ENCODE data around the gene KATNB1. TPM values are rescaled to one million over a fixed set of nuclear protein-coding genes. Genes with fewer than 3 reads are reported as not detected.
"Not testable (repeated sequence)": the region's sequence is repeated elsewhere in the genome, so short reads cannot be mapped to it uniquely, and the experiment has no call there.

Gene KATNB1
- total and polyA plus RNA-seq, 8 donors = 11.7 to 20.1 (median 14.6) TPM

- Histone ChIP-seq H3K27ac (no peak overlapping the region), H3K4me3 (no peak overlapping the region), H3K36me3 (no peaks in the 10 kb centered on the region), H3K27me3 (no peaks in the 10 kb centered on the region), H3K9me3 (no peaks in the 10 kb centered on the region), H3K4me1 (no peaks in the 10 kb centered on the region)
- DNase-seq (peak in 1 of 4 donors; percentile 58), ATAC-seq (no peak)
- TF ChIP-seq, protein P1, sequence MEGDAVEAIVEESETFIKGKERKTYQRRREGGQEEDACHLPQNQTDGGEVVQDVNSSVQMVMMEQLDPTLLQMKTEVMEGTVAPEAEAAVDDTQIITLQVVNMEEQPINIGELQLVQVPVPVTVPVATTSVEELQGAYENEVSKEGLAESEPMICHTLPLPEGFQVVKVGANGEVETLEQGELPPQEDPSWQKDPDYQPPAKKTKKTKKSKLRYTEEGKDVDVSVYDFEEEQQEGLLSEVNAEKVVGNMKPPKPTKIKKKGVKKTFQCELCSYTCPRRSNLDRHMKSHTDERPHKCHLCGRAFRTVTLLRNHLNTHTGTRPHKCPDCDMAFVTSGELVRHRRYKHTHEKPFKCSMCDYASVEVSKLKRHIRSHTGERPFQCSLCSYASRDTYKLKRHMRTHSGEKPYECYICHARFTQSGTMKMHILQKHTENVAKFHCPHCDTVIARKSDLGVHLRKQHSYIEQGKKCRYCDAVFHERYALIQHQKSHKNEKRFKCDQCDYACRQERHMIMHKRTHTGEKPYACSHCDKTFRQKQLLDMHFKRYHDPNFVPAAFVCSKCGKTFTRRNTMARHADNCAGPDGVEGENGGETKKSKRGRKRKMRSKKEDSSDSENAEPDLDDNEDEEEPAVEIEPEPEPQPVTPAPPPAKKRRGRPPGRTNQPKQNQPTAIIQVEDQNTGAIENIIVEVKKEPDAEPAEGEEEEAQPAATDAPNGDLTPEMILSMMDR (IDR thresholded peaks at IDR 0.05) = no peak
- intact Hi-C loops (cut with DNase I) = loop anchor here in 1 of 2 donors (10.0 kb wide), 1 partner anchor 154 kb away; no protein-coding TSS in a partner anchor
Measured at GRCh38 chr16:57728336-57729181, 7.0 kb upstream of the KATNB1 start.

DNA sequence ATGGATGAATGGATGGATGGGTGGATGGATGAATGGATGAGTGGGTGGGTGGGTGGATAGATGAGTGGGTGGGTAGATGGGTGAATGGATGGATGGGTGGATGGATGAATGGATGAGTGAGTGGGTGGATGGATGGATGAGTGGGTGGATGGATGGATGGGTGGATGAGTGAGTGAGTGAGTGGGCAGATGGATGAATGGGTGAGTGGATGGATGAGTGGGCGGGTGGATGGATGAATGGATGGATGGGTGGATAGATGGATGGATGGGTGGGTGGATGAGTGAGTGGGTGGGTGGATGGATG, 6.4 kb upstream of the KATNB1 start:
- DNase-seq (no peak), ATAC-seq (no peak)
- Histone ChIP-seq H3K27me3 (no peaks in the 10 kb centered on the region), H3K36me3 (no peaks in the 10 kb centered on the region), H3K27ac (no peak overlapping the region), H3K4me3 (no peak overlapping the region), H3K9me3 (no peaks in the 10 kb centered on the region), H3K4me1 (peaks cover 0 to 3% of the 10 kb centered on the region in 2 donors)
- TF ChIP-seq, protein P1 (IDR thresholded peaks at IDR 0.05) = no peak
- intact Hi-C loops (cut with DNase I) = loop anchor here in 1 of 2 donors (10.0 kb wide), 1 partner anchor 154 kb away; no protein-coding TSS in a partner anchor

- not testable (repeated sequence) for H3K9me3 ChIP-seq, DNase-seq, H3K27me3 ChIP-seq, ATAC-seq, H3K4me1 ChIP-seq, H3K36me3 ChIP-seq, H3K4me3 ChIP-seq, H3K27ac ChIP-seq
- intact Hi-C loops (cut with DNase I) = loop anchor here in 1 of 2 donors (10.0 kb wide), 1 partner anchor 155 kb away; no protein-coding TSS in a partner anchor
Measured at GRCh38 chr16:57729852-57730251, 5.7 kb upstream of the KATNB1 start.

- peaks cover 4 to 11% of the 10 kb centered on the region in 2 donors for H3K4me1 ChIP-seq
- H3K27ac ChIP-seq = no peak overlapping the region
- ATAC-seq = no peak
- peak in 1 of 4 donors; percentile 34 for DNase-seq
- H3K27me3 ChIP-seq = no peaks in the 10 kb centered on the region
- intact Hi-C loops (cut with DNase I) = no loop called here
- TF ChIP-seq, protein P1 (IDR thresholded peaks at IDR 0.05) = no peak
- H3K9me3 ChIP-seq = no peaks in the 10 kb centered on the region
- H3K36me3 ChIP-seq = no peaks in the 10 kb centered on the region
- no peak overlapping the region for H3K4me3 ChIP-seq
Measured at GRCh38 chr16:57730771-57731730, 4.5 kb upstream of the KATNB1 start.

DNA sequence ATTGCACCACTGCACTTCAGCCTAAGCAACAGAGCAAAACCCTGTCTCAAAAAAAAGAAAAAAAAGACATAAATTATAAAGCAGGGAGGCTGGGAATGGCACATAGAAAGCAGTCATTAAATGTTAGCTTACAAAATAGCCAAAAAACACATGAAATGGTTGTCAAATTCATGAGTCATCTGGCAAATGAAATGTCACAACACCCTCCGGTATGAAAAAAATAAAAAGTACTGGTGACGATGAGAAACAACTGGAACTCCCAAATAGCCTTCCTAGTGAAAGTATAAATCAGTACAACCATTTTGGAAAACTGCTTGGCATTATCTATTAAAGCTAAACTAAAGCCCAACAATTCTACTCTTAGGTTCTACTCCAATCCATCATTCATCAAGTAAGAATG, 3.5 kb upstream of the KATNB1 start:
- TF ChIP-seq, protein P1 (IDR thresholded peaks at IDR 0.05) = no peak
- no peak overlapping the region for H3K4me3 ChIP-seq
- no peak for DNase-seq
- ATAC-seq = no peak
- no peak overlapping the region for H3K27ac ChIP-seq
- H3K27me3 ChIP-seq = no peaks in the 10 kb centered on the region
- peaks cover 10 to 21% of the 10 kb centered on the region in 2 donors for H3K4me1 ChIP-seq
- no peaks in the 10 kb centered on the region for H3K9me3 ChIP-seq
- H3K36me3 ChIP-seq = no peaks in the 10 kb centered on the region
- intact Hi-C loops (cut with DNase I) = no loop called here
